Kidney epithelial cell (primary cell): Measurements from ENCODE around the gene FBL. TPM values are rescaled to one million over a fixed set of nuclear protein-coding genes. Genes with fewer than 3 reads are reported as not detected.
"Not testable (repeated sequence)": the region's sequence is repeated elsewhere in the genome, so short reads cannot be mapped to it uniquely, and the experiment has no call there.

Source experiments
- DNase-seq: peaks from one replicate; pipeline ENCODE4 v3.0.0-alpha.2; 2010; ENCODE audit warnings: low read depth
- H3K27me3 ChIP-seq: 2 replicates; pipeline ENCODE4 v1.6.0; 2011; ENCODE audit warnings: low read length; ENCODE audit not compliant: control insufficient read depth, insufficient read depth
- H3K36me3 ChIP-seq: 2 replicates; pipeline ENCODE4 v1.5.1; 2011; ENCODE audit warnings: low read length; ENCODE audit not compliant: control insufficient read depth, insufficient read depth
- H3K4me3 ChIP-seq: 2 replicates; pipeline ENCODE4 v1.5.1; 2011; ENCODE audit warnings: low read depth, mild to moderate bottlenecking, control low read depth, low read length
- total RNA-seq: library from RNA; depleted of rRNA; stranded (reverse); fragments of >200 nt; gene quantifications from 2 replicates; pipeline ENCODE4 v1.2.3, GENCODE V29; 2015
- TF ChIP-seq, protein P1 (sequence below): IDR thresholded peaks from 2 replicates; pipeline ENCODE4 v1.5.1; 2011; ENCODE audit warnings: mild to moderate bottlenecking, moderate library complexity, low read length, control low read depth, inconsistent platforms; ENCODE audit not compliant: insufficient read depth, poor library complexity, severe bottlenecking

The FBL gene
- total RNA-seq, 1 donor from 2014 or later: 224 TPM

DNA sequence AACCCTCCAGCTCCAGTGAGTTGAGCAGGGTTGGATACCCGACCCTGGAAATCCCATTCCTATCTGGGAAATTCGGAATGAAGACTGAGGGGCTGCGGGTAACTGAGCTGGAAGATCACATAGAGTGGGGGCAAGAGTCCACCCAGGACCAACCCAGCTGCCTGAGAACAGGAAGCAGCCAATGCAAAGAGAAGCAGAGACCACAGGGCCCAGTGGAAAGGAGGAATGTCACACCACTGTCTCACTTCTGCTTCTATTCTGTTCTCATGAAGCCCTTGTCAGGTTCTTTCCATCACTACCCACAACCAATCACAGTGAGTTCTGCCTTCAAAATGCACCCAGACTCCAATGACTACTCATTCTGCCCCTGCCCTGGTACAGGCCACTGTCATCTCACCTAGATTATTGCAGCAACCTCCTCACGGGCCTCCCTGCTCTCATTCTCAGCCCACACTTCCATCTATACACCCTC is 27.5 kb downstream of the FBL start:
- Histone ChIP-seq H3K36me3 (no peaks in the 10 kb centered on the region), H3K27me3 (no peaks in the 10 kb centered on the region), H3K4me3 (no peak overlapping the region)
- TF ChIP-seq, protein P1, sequence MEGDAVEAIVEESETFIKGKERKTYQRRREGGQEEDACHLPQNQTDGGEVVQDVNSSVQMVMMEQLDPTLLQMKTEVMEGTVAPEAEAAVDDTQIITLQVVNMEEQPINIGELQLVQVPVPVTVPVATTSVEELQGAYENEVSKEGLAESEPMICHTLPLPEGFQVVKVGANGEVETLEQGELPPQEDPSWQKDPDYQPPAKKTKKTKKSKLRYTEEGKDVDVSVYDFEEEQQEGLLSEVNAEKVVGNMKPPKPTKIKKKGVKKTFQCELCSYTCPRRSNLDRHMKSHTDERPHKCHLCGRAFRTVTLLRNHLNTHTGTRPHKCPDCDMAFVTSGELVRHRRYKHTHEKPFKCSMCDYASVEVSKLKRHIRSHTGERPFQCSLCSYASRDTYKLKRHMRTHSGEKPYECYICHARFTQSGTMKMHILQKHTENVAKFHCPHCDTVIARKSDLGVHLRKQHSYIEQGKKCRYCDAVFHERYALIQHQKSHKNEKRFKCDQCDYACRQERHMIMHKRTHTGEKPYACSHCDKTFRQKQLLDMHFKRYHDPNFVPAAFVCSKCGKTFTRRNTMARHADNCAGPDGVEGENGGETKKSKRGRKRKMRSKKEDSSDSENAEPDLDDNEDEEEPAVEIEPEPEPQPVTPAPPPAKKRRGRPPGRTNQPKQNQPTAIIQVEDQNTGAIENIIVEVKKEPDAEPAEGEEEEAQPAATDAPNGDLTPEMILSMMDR: no peak
- no peak for DNase-seq

DNA sequence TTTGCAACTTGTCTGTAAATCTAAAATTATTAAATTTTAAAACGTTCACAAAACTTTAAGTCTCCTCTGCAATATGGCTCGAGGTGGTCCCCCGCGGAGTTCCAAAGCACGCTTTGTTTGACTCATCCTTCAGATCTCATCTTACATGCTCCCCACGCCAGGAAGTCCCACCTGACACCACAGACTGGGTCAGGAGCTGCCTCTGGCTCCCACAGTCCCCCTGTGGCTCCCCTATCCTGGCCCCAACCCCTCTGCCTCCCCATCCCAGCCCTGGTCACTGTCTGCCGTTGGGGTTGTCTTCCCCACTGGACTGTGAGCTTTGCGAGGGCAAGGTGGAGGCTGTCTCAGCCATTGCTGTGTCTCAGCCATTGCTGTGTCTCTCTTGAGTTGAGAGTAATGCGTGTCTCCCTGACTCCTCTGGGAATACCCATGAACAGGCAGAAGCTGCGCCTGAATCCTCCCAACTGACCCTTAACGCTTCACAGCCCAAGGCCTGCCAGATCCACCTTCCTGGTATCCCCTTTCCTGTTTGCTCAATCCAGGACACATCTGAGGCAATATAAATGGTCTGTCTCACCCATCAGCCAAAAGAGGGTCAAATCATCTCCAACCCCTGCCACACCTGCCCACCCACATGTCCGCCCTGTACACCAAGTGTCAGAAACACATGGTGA is 28.2 kb downstream of the FBL start:
- no peak for DNase-seq
- Histone ChIP-seq H3K27me3 (no peaks in the 10 kb centered on the region), H3K4me3 (no peak overlapping the region), H3K36me3 (no peaks in the 10 kb centered on the region)
- TF ChIP-seq, protein P1: no peak

DNA sequence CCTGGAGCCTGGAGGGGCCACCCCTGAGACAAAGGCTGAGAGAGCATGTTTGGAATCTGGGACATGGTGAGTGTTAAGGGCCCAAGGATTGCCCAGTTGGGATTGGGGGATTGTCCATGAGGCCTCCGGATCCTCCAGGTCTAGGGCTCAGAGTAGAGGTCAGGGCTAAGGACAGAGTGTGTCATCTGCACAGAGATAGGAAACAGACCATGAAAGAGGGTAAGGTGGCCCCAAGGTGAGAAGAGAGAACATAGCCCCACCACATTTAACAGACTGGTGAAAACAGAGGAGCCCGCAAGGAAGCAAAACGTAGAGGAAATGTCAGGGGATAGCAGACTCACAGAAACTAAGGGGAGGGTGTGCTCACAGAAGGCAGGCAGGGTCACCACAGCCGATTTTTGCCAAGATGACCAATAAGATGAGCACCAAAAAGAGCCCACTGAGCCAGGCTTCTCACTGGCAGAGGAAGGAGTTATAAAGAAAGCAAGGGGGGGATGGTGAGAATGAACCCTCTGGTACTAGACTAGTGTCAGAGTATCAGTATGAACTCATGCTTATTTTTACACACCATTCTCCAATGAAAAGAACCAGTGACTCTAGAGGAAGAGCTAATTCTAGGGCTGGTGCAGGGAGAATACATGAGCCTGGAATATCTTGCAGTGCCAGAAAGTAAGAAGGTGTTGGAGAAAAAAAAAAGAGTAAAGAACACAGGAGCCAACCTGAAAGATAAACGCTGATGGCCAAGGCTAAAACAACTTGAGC is 29.7 kb downstream of the FBL start:
- Histone ChIP-seq H3K27me3 (no peaks in the 10 kb centered on the region), H3K36me3 (no peaks in the 10 kb centered on the region), H3K4me3 (no peak overlapping the region)
- DNase-seq: no peak
- TF ChIP-seq, protein P1: no peak

DNA sequence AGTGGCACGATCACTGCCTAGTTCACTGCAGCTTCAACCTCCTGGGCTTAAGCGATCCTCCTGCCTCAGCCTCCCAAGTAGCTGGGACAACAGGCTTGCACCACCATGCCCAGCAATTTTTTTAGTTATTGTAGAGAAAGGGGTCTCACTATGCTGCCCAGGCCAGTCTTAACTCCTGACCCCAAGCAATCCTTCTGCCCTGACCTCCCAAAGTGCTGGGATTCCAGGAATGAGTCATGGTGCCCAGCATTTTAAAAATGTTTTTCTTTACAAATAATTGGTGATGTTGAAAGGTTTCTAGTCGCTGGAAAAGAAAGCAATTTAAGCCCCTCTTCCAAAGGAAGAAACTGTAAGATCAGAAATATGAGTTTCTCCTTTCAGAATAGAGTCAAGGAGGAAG is 31.6 kb downstream of the FBL start:
- Histone ChIP-seq H3K36me3 (no peaks in the 10 kb centered on the region), H3K4me3 (no peak overlapping the region), H3K27me3 (no peaks in the 10 kb centered on the region)
- DNase-seq: no peak
- TF ChIP-seq, protein P1: no peak

DNA sequence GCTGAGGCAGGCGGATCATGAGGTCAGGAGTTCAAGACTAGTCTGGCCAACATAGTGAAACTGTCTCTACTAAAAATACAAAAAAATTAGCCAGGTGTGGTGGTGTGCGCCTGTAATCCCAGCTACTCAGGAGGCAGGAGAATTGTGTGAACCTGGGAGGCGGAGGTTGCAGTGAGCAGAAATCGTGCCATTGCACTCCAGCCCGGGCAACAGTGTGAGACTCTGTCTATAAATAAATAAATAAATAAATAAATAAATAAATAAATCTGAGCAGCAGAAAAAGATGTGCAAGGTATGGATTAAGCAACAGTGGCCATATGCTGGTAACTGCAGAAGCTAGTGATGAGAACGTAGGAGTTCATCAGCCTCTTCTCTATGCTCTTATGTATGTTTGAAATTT is 32.1 kb downstream of the FBL start:
- not testable (repeated sequence) for H3K27me3 ChIP-seq, H3K36me3 ChIP-seq, H3K4me3 ChIP-seq, DNase-seq

DNA sequence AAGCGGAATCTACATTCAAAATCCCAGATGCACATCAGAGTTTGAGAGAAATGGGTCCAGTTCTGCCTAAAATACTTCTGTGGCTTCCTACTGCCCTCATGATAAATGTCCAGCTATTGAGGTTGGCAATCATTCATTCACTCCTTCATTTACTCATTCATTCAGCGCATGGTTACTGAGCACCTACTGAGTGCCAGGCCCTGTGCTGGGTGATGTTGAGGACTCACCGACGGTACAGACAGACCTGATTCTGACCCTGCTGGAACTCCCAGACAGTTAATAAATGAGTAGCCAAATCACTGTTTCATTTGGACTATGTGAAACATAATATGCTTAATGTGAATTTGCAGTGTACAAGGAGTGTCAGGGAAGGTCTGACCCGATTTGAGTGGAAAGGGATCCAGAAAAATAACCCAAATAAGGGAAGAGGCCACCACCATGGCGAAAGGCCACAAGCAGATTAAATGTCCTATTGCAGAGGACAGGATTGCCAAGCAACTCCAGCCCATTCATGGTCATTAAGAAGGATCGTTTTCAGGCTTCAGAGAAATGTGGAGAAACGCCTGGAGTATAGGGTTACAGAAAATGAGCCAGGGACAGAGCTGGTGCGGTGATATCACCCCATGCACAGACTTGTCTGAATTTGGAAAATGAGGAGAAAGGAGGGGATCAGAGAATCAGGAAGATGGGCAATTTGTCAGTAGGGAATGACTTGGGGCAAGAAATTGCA is 32.8 kb downstream of the FBL start:
- DNase-seq: no peak
- no peaks in the 10 kb centered on the region for H3K36me3 ChIP-seq
- H3K27me3 ChIP-seq: no peaks in the 10 kb centered on the region
- no peak overlapping the region for H3K4me3 ChIP-seq
- TF ChIP-seq, protein P1: no peak
